ENCODE results near the gene HES6.

HES6 gene

GRCh38 chr2:238216651-238217184 lies 23.1 kb downstream of the HES6 start:
- H3F3A ChIP-seq (ENCODE audit: low read depth), result no peaks in the 10 kb centered on the region
- H2AFZ ChIP-seq (ENCODE audit: low read length), result no peak overlapping the region
- H3K4me2 ChIP-seq (ENCODE audit: low read depth, low read length, poor library complexity, severe bottlenecking), result no peak overlapping the region
- no peaks in the 10 kb centered on the region for H3K27me3 ChIP-seq (ENCODE audit: insufficient read depth, low read length, poor library complexity, severe bottlenecking)
- no peaks in the 10 kb centered on the region for H3K79me2 ChIP-seq (ENCODE audit: insufficient read depth, low read length)
- H3K36me3 ChIP-seq (ENCODE audit: insufficient read depth, low read length), result no peaks in the 10 kb centered on the region
- no peaks in the 10 kb centered on the region for H3K9me3 ChIP-seq (ENCODE audit: insufficient read depth, low read depth, low read length)
- no peaks in the 10 kb centered on the region for H3K4me1 ChIP-seq (ENCODE audit: insufficient read depth, low read length, poor library complexity, severe bottlenecking)
- H3K9ac ChIP-seq (ENCODE audit: low read depth, low read length, poor library complexity, severe bottlenecking), result no peak overlapping the region
- H3K4me3 ChIP-seq (ENCODE audit: low read length, poor library complexity, severe bottlenecking), result no peak overlapping the region
- no peaks in the 10 kb centered on the region for H3K9me2 ChIP-seq (replicated peaks; ENCODE audit: low read depth, low read length)
- TF ChIP-seq EZH2phosphoT487 (IDR thresholded peaks at IDR 0.05; ENCODE audit: borderline replicate concordance), result no peak
- TF ChIP-seq, protein P1, sequence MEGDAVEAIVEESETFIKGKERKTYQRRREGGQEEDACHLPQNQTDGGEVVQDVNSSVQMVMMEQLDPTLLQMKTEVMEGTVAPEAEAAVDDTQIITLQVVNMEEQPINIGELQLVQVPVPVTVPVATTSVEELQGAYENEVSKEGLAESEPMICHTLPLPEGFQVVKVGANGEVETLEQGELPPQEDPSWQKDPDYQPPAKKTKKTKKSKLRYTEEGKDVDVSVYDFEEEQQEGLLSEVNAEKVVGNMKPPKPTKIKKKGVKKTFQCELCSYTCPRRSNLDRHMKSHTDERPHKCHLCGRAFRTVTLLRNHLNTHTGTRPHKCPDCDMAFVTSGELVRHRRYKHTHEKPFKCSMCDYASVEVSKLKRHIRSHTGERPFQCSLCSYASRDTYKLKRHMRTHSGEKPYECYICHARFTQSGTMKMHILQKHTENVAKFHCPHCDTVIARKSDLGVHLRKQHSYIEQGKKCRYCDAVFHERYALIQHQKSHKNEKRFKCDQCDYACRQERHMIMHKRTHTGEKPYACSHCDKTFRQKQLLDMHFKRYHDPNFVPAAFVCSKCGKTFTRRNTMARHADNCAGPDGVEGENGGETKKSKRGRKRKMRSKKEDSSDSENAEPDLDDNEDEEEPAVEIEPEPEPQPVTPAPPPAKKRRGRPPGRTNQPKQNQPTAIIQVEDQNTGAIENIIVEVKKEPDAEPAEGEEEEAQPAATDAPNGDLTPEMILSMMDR (conservative IDR thresholded peaks at IDR 0.05; ENCODE audit: low read length), result no peak
- no peaks in the 10 kb centered on the region for H4K20me1 ChIP-seq (ENCODE audit: insufficient read depth, low read length, poor library complexity, severe bottlenecking)

DNA sequence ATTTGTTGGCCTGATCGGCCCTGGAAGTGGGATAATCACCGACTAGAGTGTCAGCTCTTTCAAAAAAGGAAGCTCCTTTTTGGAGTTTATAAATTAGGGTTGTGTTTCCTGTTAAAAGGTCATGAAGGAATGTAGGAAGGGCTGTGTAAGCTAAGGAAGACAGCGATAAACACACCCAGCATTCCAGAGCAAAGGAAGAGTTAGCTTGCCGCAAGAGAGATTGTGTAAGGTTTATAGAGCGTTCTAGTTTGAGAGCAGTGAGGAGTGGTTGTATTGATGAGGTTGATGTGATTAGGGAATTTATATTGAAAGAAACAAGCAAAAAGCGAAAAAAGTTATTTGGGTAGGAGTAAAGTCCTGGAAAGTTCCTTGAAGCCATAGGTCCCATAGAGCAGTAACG lies 32.8 kb downstream of the HES6 start:
- no peak overlapping the region for H3K9ac ChIP-seq (ENCODE audit: low read depth, low read length, poor library complexity, severe bottlenecking)
- H3K36me3 ChIP-seq (ENCODE audit: insufficient read depth, low read length), result no peaks in the 10 kb centered on the region
- peaks cover 9% of the 10 kb centered on the region for H4K20me1 ChIP-seq (ENCODE audit: insufficient read depth, low read length, poor library complexity, severe bottlenecking)
- TF ChIP-seq, protein P1 (conservative IDR thresholded peaks at IDR 0.05; ENCODE audit: low read length), result no peak
- no peak for TF ChIP-seq EZH2phosphoT487 (IDR thresholded peaks at IDR 0.05; ENCODE audit: borderline replicate concordance)
- H3K27me3 ChIP-seq (ENCODE audit: insufficient read depth, low read length, poor library complexity, severe bottlenecking), result no peaks in the 10 kb centered on the region
- H3K9me3 ChIP-seq (ENCODE audit: insufficient read depth, low read depth, low read length), result no peaks in the 10 kb centered on the region
- peaks cover 15% of the 10 kb centered on the region for H3K79me2 ChIP-seq (ENCODE audit: insufficient read depth, low read length)
- H3K4me3 ChIP-seq (ENCODE audit: low read length, poor library complexity, severe bottlenecking), result no peak overlapping the region
- H2AFZ ChIP-seq (ENCODE audit: low read length), result no peak overlapping the region
- H3K9me2 ChIP-seq (replicated peaks; ENCODE audit: low read depth, low read length), result no peaks in the 10 kb centered on the region
- peaks cover 16% of the 10 kb centered on the region for H3K4me1 ChIP-seq (ENCODE audit: insufficient read depth, low read length, poor library complexity, severe bottlenecking)
- H3K4me2 ChIP-seq (ENCODE audit: low read depth, low read length, poor library complexity, severe bottlenecking), result no peak overlapping the region
- no peaks in the 10 kb centered on the region for H3F3A ChIP-seq (ENCODE audit: low read depth)

- H3K4me1 ChIP-seq (ENCODE audit: insufficient read depth, low read length, poor library complexity, severe bottlenecking), result peaks cover 44% of the 10 kb centered on the region
- no peaks in the 10 kb centered on the region for H3K36me3 ChIP-seq (ENCODE audit: insufficient read depth, low read length)
- H2AFZ ChIP-seq (ENCODE audit: low read length), result peak overlapping the region; percentile 74
- peaks cover 38% of the 10 kb centered on the region for H4K20me1 ChIP-seq (ENCODE audit: insufficient read depth, low read length, poor library complexity, severe bottlenecking)
- TF ChIP-seq, protein P1 (conservative IDR thresholded peaks at IDR 0.05; ENCODE audit: low read length), result no peak
- no peak for TF ChIP-seq EZH2phosphoT487 (IDR thresholded peaks at IDR 0.05; ENCODE audit: borderline replicate concordance)
- peak overlapping the region; percentile 91 for H3K4me3 ChIP-seq (ENCODE audit: low read length, poor library complexity, severe bottlenecking)
- no peaks in the 10 kb centered on the region for H3K9me3 ChIP-seq (ENCODE audit: insufficient read depth, low read depth, low read length)
- H3K79me2 ChIP-seq (ENCODE audit: insufficient read depth, low read length), result peaks cover 43% of the 10 kb centered on the region
- no peaks in the 10 kb centered on the region for H3K9me2 ChIP-seq (replicated peaks; ENCODE audit: low read depth, low read length)
- H3K4me2 ChIP-seq (ENCODE audit: low read depth, low read length, poor library complexity, severe bottlenecking), result peak overlapping the region; percentile 81
- H3K27me3 ChIP-seq (ENCODE audit: insufficient read depth, low read length, poor library complexity, severe bottlenecking), result no peaks in the 10 kb centered on the region
- no peaks in the 10 kb centered on the region for H3F3A ChIP-seq (ENCODE audit: low read depth)
- peak overlapping the region; percentile 86 for H3K9ac ChIP-seq (ENCODE audit: low read depth, low read length, poor library complexity, severe bottlenecking)
Measured at GRCh38 chr2:238203973-238204683, 35.7 kb downstream of the HES6 start.

Measured in Loucy (cell line).